NCI-H1694 (cell line): ENCODE data around the gene MSI2.
A peak's percentile ranks its signal among the peaks of the same experiment; 100 is the strongest.

Source experiments
- DNase-seq: peaks from one replicate; lab custom pipeline; 2025; lab: John Stamatoyannopoulos, UW

Gene MSI2

DNA sequence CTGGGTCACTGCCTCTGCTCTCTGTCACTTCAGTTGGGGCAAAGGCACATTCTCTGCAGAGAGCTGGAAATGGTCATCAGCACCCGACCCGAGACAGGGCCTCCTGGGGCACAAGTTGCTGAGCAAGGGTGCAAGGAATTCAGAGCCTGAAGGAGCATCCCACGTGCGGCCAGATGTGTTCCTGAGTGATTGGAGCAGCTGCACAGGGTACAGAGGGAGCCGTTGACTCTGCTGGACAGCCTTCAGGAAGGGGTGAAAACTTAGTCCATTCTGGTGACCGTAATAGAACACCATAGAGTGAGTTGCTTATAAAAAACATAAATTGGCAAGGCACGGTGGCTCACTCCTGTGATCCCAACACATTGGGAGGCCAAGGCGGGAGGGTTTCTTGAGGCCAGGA, 382.0 kb downstream of the MSI2 start:
- DNase-seq: no peak

DNA sequence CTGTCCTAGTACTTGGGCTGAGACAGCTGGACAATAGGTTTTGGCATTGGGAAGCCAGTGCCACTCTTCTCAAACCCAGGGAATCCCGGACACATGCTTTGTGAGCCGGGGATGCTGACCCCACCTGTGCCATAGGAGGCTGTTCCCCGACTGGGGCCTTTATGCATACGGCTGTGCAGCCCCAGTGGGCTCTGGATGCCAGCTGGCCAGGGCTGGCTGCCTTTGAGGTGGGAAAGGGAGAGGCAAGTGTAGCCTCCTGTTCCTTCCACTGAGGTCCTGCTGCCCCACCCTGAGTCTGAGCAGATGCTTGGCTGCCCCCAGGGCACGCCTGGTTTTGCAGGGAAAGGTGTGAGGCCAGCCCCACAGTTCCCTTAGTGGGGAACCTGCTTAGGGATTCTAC, 383.1 kb downstream of the MSI2 start:
- DNase-seq: no peak

DNA sequence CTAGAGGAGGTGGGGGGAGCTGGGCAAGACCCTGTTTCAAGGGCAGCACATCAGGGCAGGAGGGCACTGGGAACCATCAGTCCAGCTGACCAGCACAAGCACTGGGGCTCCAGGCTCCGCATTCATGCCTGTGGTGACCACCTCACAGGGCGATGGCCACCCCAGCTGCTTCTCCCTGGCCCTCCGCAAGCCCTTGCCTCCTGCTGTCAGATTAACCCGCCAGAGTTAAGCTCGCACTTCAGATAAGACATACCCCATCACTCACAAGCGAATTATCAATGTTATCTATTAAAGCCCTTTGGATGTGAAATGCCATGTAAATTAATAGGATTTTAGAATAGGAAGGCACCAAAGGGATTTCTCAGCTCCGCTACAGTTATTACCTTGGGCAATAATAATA, 383.8 kb downstream of the MSI2 start:
- DNase-seq: no peak

DNA sequence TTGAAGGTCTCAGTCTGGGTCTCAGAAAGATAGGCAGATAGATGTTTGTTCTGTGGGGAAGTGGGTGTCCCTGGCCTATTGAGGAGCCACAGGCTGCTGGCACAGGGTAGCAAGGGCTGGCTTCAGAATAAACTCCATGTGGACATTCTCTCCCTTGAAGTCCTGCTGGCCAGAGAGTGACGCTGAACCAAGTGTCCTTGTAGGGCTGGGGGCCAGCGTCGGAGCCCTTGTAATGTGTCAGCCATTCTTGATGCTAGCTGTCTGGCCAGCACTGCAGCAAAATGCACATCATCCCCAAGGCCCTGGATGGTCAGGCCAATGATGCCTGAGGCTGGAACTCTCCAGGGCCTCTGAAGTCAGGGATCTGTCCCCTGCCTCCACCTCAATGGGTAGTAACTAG, 385.4 kb downstream of the MSI2 start:
- DNase-seq: no peak

DNA sequence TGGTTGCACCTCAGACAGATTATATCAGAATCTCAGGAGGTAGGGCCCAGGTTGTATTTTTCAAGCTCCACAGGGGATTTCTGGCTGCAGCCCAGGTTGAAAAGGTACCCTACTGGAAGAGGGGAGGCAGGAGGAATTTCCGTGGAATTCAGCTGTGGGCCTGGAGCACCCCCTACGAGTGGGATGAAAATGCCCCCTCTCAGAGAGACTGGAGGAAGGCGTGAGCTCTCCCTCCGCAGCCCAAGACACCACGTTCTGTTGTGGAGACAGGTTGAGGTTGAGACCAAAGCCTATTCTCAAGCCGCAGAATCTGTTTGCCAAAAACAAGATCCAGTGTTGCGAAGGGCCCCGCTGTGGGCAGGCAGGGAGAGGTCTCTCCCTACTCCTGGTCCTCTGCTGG, 386.7 kb downstream of the MSI2 start:
- DNase-seq: no peak

DNA sequence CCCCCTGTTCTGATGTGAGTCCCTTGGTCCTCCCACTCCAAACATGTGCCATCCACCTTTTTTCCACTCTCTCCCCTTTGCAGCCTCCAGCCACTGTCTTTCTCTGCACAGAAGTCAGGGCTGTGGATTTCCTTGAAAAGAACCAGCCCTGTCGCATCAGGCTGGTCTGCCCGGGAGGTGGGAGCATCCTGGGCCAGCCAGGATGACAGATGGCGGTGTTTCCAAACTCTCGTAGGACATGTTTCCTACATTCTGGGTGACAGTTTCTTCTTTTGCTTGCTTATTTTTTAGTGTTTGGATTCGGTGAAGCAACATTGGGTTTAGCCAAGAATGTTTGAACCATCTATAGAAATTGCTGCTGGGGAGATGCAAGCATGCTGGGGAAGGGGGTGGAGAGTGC, 388.0 kb downstream of the MSI2 start:
- peak; percentile 33 for DNase-seq

DNA sequence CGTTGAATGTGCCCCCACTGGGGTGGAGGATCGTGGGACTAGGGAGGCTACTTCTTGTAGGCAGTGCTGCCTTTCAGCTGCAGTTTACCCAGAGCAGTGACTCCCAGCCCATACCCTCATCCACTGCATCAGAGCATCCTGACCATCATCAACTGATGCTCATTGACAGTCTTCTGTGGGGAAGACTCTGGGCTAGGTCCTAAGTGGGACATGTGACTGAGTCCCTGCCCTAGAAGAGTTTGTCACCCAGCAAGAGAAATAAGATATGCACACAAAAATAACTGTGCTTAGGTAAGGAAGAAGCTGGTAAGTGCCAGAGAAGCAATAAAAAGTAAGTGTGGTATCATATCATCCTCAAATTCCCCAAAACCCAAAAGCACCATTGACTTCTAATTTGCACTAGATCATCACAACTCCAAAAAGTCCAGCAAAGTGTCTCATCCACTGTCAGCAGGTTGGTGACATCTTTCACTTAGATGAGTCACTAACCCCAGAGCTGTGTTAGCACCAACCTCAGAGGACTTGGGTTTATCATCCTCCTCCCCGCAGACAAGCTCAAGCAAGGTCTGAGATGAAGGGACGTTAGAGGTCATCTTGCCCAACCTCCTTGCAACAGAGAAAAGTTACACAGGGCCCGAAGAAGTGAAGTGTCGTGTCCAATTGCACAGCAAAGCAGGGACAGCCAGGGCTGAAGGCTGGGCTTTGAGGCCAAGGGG, 389.8 kb downstream of the MSI2 start:
- DNase-seq: no peak

DNA sequence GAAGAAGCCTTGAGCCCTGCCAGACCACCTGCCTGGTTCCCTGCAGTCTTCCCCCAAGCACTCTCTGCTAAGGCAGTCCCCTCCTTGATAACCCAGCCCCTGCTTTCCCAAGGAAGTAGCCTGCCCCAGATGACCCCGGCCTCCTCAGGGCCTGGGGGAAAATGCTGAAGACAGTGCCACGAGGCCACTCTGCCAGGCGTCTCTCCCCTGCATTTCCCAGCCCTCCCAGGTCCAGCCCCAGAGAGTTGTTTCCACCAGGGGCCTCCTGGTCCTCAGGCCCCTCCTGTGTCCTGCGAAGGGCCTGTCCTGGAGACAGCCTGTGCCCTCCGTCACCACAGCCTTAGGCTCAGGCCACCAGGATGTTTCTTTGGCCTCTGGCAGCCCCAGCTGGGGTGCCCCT, 392.4 kb downstream of the MSI2 start:
- DNase-seq: no peak

DNA sequence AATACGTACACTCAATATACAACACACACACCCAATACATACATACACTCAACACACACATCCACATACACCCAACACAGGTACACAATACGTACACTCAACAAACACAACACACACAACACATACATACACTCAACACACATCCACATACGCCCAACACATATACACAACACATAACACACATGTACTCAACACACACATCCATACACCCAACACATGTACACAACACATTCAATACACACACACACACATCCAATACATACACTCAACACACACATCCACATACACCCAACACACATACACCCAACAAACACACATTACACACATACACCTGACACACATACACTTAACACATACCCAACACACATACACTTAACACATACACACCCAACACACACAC, 392.9 kb downstream of the MSI2 start:
- DNase-seq: no peak

DNA sequence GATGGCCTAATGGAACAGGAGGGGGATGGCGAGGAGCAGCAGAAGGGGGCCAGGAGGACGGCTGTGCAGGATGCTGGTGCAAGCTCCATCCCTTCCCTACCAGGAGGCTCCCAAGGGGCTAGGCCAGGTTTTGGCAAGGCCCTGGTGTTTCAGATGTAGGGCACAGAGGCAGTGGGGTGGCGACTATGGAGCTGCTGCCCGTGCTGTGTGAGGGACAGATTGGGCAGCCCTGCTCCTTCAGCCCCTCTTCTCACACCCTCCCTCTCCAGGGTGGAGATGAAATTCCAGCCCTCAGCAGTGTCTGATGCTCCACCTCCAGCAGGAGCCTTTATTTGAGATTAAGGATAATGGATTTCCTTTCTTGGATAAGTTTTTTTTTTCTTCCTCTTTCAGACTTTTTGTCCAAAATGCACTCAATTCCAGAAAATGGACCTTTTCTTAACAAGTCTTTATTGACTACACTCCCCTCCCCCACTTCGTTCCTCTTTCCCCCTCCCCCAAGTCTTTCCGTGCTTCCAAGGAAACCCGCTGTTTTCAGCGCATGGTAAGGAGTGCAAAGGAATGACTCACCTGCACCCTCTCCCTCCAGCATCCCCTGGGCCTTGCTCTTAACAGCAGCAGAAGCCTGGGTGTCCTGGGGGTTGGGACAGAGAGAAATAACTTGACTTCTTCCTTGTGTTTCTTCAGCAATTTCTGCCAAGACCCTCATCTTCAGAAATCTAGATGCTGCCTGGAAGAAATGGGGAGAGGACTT, 393.6 kb downstream of the MSI2 start:
- no peak for DNase-seq

DNA sequence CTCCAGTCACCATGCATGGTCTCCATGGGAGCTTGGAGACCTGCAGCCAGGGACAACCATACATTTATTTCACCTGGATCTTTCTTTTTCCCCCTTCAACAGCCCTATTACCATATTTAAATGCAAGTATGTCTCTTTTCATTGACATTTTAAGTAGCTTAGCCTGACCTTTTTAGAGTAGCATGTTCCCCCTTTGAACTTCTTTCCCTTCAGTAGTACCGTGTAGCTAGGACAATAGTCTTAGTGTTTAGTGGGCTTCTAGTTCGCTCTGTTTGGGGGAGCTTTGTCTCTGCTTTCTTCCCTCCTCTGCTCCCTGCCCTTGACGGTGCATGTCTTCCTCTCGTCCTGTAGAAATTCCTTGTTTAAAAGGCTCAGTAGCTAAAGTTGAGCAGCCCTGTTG, 394.2 kb downstream of the MSI2 start:
- no peak for DNase-seq

DNA sequence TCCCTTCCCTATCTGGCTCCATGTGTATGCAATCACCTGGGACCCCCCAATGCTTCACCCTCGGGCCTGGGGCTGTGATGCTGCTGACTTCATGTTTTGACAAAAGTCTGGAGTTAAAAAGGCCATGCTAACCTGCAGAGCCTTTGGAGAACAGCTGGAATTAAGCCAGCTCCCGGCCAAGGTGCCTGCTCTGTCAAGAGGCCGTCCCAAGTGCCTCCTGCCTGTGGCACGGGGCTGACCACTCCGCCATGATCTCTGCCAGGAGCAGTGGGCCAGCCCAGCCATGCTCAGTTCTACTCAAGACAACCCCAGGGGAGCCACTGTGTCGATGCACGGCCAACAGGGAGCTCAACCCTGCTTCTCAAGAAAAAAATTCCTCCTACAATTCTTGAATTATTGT, 395.1 kb downstream of the MSI2 start:
- no peak for DNase-seq

DNA sequence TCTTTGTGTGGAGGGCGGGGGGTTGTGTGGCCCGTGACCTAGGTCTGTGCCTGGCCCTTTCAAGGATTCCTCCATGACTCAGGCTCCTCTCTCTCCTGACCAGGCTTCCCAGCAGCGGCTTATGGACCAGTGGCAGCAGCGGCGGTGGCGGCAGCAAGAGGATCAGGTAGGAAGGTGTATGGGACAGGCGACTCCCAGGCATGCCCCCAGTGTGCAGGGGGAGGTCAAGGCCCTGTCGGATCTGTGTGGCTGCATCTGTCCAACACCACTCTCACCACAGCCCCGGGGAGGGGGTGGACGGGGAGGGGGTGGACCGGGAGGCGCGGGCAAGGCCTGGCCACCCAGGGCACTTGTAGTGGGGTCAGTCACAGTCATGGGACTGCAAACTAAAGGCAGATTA, 395.7 kb downstream of the MSI2 start:
- no peak for DNase-seq

DNA sequence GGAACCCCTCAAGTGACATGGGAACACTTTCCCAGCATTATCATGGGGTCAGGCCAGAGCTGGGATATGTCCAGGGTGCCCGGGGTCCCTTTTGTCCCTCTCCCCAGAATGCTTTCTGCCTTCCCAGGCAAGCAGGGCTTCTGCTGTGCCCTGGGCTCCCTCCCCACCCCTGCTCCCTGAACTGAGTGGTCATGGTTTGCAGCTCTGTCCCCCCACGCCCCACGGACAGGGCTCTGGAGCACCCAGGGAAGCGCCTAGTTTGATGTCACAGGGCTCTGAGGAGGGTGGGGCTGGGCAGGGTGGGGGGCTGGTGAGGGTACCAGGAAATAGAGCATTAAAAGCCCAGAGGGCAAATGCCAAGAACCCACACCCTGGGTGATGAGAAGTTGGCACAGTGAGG, 396.5 kb downstream of the MSI2 start:
- no peak for DNase-seq

DNA sequence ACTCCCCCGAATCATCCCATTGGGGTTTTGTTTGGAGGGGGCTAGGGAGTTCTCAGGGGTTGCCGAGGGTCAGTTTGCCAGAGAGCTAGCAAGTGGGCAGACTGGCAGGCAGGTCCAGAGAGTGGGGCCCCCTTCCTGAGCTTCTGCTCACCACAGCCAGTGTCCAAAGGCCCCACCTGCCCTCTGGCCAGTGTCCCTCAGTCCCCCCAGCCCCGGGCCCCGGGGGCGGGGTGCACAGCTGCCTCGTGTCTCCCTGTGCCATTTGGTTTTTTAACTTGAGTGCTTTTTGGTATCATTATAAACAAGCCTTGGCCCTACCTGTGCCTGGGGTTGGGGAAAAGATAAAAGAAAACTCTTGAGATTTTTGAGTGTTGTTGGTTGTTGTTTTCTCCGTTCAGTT, 397.0 kb downstream of the MSI2 start:
- DNase-seq: no peak

DNA sequence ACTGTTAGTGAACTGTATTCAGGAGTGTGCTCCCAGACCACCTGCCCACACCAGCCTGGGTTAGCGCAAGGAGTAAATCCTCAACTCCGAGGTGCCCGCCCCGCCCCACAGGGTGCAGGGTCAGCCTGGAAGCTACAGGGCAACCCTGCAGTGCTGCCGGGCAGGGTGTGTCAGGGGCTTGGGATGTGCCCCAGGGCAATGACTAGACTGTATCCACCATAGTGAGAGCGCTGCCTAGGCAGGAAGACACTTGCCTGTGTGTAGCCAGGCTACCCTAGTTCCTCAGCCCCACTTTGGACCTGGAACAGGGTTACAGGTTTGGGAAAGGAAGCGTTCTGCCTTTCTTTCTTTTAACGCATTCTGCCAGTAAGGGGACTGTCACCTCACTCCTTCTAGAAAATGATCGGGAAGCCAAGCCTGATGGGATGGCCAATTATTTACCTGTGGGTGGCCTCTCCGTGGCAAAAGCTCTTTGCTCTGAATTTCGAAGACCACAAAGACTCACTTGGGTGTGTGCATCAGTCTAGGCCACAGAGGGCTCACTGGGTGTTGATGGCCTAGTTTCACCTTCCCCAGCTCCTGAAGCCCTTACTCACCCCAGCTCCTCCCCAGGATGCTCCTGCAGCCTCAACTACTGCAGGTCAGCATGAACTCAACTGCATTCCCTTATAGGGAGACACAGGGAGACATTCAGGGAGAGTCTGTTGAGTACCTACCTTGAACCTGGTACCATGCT, 397.9 kb downstream of the MSI2 start:
- DNase-seq: no peak

DNA sequence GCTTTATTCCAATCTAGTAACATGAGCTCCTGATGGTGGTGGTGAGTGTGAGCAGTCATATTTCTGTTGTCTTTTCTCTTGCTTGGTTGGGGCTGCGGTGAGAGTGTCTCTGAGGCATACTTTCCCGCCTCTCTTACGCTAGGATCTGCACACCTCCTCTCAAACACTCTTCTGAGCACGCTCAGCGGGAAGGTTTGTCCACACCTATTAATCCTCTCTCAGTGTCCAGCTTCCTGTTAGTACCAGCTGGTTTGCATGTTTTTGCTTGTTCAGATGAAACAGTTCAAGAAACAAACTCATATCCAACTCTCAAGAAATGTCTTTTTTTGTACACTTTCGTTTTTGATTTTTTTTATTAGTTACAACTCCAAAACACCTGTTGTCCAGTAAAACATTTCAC, 399.2 kb downstream of the MSI2 start:
- DNase-seq: no peak

DNA sequence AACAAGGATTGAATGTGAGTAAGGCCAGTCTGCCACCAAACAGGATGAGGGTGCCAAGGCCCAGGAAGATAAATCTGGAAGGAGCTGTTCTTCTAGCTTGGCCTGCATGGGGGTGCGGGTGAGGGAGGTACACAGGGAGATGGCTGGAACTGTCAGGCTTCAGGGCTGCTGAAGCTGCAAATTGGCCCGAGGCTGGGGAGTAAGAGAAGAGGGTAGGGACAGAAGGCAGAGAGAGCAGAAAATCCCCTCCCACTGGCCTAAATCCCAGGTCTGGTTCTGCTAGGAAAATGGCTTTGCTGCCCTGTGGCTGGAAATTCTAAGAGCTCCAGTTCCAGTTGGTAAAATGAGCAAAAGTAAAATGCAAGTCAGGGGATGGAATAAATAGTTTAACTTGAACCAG, 400.9 kb downstream of the MSI2 start:
- DNase-seq: no peak

DNA sequence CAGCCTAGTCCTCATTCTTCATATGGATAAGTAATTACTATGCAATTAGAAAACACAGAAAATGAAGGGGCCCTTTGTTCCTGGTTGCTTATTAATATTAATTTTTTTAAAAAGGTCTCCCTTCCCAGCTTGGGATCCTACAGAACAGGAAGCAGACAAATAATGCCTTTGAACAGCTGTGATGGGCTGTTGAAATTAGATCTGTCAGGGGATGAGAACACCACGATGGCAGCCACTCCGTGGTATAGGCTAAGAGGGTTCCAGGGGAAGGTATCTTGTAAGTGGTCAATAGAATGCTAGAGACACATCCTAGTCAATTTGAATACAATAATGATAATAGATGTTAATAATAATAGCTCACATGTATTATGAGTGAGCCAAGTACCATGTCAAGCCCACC, 405.7 kb downstream of the MSI2 start:
- no peak for DNase-seq

DNA sequence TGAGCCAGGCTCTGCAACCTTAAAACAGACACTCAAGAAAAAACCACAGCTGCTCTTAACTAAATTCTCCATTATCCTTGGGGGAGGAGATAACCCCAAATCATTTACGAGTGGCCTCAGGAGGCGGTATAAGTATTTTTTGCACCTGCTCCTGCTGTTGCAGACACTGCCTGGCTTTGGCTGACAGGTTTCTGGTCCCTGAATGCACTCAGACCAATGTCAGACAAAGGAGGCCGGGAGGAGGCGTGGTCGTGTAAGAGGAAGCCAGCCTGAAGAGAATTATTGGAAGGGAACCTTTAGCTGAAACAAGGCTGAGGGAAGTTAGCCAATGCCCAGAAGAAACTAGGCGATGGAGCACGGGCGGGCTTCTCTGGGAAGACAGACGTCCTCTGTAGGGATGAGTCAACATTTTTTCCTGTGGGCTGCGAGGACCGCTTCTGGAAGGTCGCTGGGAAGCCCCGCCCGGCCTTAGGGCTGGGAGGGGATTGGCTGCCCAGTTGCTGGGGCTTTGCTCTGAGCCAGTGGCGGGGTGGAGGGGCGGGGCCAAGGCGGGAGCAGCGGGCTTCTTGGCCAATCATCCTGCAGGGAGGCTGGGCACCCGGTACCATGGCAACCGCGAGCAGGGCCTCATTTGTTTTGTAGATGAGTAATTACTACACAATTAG, 406.5 kb downstream of the MSI2 start:
- DNase-seq: peak; percentile 41

DNA sequence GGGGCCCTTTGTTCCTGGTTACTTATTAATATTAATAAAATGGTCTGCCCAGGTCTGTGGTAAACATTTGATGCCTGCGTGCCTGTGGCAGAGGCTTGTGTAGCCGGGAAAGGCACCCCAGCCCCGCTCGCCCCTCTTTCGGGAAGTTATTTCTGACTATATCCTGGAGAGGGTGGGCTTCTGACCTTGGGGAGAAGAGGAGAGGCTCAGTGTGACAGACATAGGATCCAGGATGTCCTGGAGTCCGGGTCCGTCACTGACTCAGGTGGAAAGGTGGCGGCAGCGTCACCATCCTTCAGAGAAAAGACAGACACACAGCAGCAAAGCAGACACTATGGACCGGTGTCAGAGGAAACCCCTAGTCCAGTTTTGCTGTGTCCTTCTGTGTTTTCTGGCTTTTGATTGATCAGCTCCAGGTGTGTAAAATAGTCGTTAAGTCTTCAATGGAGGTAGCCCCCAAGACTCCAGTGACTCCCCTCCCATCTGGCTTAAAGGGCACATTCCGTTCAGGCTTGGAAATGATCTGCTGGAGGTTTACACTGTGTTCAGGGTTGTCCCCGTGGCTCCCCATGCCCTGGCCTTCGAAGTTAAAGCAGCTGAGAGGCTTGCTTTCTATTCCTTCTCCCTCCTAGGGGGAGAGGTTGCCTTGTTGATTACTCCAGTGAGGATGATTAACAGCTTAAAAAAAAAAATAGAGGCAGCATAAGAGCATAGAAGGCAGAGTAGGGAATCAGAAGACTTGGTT, 407.2 kb downstream of the MSI2 start:
- no peak for DNase-seq

DNA sequence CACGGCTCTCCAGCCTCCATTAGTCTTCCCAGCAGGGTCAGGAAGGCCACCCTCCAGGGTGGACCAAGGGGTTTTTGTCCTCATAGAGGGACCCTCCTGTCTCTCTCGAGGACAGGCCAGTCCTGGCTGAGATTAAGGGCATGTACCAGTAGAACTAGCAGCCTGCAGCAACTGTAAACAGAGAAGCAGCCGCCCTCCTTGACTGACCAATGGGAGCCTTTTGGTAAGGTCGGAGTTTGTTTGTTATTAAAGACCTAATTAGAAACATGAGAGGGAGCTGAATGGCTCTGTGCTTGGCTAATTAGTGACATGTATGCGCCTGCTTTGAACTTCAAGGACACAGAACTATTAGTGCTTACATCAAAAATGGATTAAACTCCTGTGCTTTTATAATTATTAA, 408.8 kb downstream of the MSI2 start:
- no peak for DNase-seq
